Measurements from ENCODE around the gene VPS54. TPM values are rescaled to one million over a fixed set of nuclear protein-coding genes. Genes with fewer than 3 reads are reported as not detected.
A peak's percentile ranks its signal among the peaks of the same experiment; 100 is the strongest.

Gene VPS54
- total RNA-seq, 4 donors from 2014 or later, result 19.0 to 24.1 (median 23.4) TPM

DNA sequence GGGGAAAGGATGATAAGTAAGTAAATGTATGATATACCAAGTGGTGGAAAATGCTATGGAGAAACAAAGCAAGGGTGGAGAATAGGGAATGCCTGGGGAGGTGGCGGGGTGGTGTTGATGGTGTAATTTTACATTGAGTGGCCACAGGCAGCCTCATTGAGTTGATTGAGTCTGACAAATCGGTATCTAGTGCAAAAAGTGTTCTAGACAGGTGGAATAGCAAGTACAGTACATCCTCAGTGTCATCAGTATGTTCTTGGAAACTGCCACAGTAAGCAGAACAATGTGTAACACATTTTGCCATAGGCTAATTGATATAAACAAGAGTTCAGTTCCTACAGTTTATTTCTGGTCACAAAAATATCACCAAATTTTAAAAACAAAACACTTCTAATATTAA, 131.2 kb downstream of the VPS54 start:
- TF ChIP-seq, protein P1, sequence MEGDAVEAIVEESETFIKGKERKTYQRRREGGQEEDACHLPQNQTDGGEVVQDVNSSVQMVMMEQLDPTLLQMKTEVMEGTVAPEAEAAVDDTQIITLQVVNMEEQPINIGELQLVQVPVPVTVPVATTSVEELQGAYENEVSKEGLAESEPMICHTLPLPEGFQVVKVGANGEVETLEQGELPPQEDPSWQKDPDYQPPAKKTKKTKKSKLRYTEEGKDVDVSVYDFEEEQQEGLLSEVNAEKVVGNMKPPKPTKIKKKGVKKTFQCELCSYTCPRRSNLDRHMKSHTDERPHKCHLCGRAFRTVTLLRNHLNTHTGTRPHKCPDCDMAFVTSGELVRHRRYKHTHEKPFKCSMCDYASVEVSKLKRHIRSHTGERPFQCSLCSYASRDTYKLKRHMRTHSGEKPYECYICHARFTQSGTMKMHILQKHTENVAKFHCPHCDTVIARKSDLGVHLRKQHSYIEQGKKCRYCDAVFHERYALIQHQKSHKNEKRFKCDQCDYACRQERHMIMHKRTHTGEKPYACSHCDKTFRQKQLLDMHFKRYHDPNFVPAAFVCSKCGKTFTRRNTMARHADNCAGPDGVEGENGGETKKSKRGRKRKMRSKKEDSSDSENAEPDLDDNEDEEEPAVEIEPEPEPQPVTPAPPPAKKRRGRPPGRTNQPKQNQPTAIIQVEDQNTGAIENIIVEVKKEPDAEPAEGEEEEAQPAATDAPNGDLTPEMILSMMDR (IDR thresholded peaks at IDR 0.05), result no peak
- TF ChIP-seq EP300 (IDR thresholded peaks at IDR 0.05) (no peak), POLR2A (IDR thresholded peaks at IDR 0.05; ENCODE audit: low read depth) (no peak), POLR2AphosphoS5 (IDR thresholded peaks at IDR 0.05) (no peak)
- Histone ChIP-seq H3K4me1 (peaks cover 0 to 32% (median 22%) of the 10 kb centered on the region in 4 donors), H3K27ac (replicated peaks in 1 of 4) (peak overlapping the region in 1 of 4 donors; percentile 5), H3K9me3 (no peaks in the 10 kb centered on the region), H3K27me3 (no peaks in the 10 kb centered on the region), H3K4me3 (no peak overlapping the region), H3K36me3 (peaks cover 12 to 90% (median 59%) of the 10 kb centered on the region in 4 donors)
- no peak for DNase-seq (ENCODE audit: extremely low spot score)
- 88% methylated on average over 2 of the region's 2 CpGs for WGBS
- intact Hi-C loops (cut with DNase I), result loop anchor here (5.0 kb wide), 2 partner anchors 46 to 196 kb away; partner anchors contain the start of gene UGP2

DNA sequence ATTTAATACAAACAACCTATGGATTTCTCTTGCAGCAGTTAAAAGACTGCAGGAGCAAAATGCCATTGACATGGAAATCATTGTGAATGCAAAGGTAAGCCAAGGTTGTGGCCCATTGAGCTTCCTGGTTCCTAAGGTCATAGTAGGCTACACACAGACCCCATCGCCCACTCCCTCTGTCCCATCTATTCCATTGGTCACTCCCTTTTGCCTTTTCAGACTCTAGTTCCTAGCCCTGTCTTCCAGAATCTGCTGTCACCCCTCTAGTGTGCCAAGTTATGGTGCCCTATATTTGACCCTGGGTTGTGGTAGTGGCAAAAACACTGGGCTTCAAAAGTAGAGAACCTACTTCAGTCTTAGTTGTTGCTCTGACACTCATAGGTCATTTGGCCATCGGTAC, 132.8 kb downstream of the VPS54 start:
- Histone ChIP-seq H3K27ac (replicated peaks in 1 of 4) (no peak overlapping the region), H3K9me3 (no peaks in the 10 kb centered on the region), H3K36me3 (peaks cover 12 to 89% (median 60%) of the 10 kb centered on the region in 4 donors), H3K4me1 (peaks cover 4 to 26% (median 13%) of the 10 kb centered on the region in 4 donors), H3K27me3 (no peaks in the 10 kb centered on the region), H3K4me3 (no peak overlapping the region)
- intact Hi-C loops (cut with DNase I), result loop anchor here (5.0 kb wide), 2 partner anchors 44 to 194 kb away; partner anchors contain the start of gene UGP2
- TF ChIP-seq EP300 (IDR thresholded peaks at IDR 0.05), result no peak
- TF ChIP-seq POLR2A (IDR thresholded peaks at IDR 0.05; ENCODE audit: low read depth), result no peak
- peak in 1 of 2 donors; percentile 21 for TF ChIP-seq POLR2AphosphoS5 (IDR thresholded peaks at IDR 0.05)
- TF ChIP-seq, protein P1 (IDR thresholded peaks at IDR 0.05), result no peak
- DNase-seq (ENCODE audit: extremely low spot score), result no peak
- WGBS, result 94% methylated on average over 2 of the region's 2 CpGs

DNA sequence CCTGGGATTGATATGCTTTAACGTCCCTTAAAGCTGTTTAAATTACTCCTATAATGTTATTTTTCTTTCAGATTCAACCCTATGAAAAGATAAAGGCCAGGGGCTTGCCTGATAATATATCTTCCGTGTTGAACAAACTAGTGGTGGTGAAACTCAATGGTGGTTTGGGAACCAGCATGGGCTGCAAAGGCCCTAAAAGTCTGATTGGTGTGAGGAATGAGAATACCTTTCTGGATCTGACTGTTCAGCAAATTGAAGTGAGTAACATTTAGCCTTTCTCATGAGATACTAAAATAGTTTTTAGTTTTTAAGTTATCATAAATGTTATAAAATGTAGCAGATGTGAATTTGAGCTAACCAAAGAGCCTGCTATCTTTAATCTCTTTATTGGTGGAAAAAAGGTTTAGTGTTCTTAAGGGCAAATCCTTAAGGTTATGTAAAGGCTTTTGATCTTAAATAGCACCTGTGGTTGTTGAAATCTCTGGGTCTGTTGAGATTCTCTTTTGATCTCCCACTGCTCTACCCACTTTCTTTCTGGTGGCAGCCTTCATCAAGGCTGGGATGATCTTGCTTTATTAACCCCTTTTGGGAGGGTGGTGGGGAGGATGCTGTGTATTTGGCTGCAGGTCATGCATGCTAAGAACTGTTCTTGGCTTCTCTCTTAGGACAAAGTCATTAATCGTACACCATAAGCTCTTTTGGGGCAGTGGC, 136.7 kb downstream of the VPS54 start:
- 86% methylated on average over 3 of the region's 3 CpGs for WGBS
- peaks cover 7 to 67% (median 44%) of the 10 kb centered on the region in 4 donors for H3K36me3 ChIP-seq
- TF ChIP-seq EP300 (IDR thresholded peaks at IDR 0.05), result no peak
- TF ChIP-seq, protein P1 (IDR thresholded peaks at IDR 0.05), result no peak
- TF ChIP-seq POLR2AphosphoS5 (IDR thresholded peaks at IDR 0.05), result no peak

DNA sequence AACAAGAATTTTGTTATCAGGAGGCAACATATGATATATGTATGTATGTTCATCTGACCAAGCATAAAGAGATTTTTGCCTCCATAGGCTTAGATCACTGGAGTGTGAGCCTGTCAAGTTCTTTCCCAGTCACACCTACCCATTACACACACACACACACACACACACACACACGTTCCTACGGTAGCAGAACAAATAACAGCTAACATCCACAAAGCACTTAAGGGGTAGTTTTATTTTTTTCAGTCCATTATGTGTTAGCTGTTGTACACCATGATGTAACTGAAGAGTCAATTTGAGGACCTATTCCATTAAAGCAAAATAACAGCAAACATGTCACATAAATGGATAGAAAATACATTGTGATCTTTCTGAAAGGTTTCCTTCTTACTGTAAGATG, 138.0 kb downstream of the VPS54 start:
- no peak for DNase-seq (ENCODE audit: extremely low spot score)
- no peak overlapping the region for H3K4me3 ChIP-seq
- H3K27me3 ChIP-seq, result no peaks in the 10 kb centered on the region
- WGBS, result 71% methylated on average over 2 of the region's 2 CpGs
- intact Hi-C loops (cut with DNase I), result no loop called here
- peaks cover 7 to 26% (median 16%) of the 10 kb centered on the region in 4 donors for H3K4me1 ChIP-seq
- no peak overlapping the region for H3K27ac ChIP-seq (replicated peaks in 1 of 4)
- H3K36me3 ChIP-seq, result peaks cover 0 to 54% (median 31%) of the 10 kb centered on the region in 4 donors
- TF ChIP-seq POLR2AphosphoS5 (IDR thresholded peaks at IDR 0.05) (no peak), POLR2A (IDR thresholded peaks at IDR 0.05; ENCODE audit: low read depth) (no peak), EP300 (IDR thresholded peaks at IDR 0.05) (no peak)
- TF ChIP-seq, protein P1 (IDR thresholded peaks at IDR 0.05), result no peak
- no peaks in the 10 kb centered on the region for H3K9me3 ChIP-seq

More for the DNA sequence above, 136.7 kb downstream of the VPS54 start:
- Histone ChIP-seq H3K4me3 (no peak overlapping the region), H3K9me3 (no peaks in the 10 kb centered on the region), H3K27me3 (no peaks in the 10 kb centered on the region), H3K27ac (replicated peaks in 1 of 4) (no peak overlapping the region), H3K4me1 (peaks cover 0 to 16% (median 10%) of the 10 kb centered on the region in 4 donors)
- DNase-seq (ENCODE audit: extremely low spot score), result no peak
- intact Hi-C loops (cut with DNase I), result no loop called here

Measured in esophagus muscularis mucosa (tissue), 4 donors.